ENCODE data around the gene ALOX5.

- TF ChIP-seq CTCF (IDR thresholded peaks at IDR 0.05), result no peak
- no peak for TF ChIP-seq EP300 (IDR thresholded peaks at IDR 0.05)
- no peak for TF ChIP-seq POLR2A (IDR thresholded peaks at IDR 0.05)
- no peak for TF ChIP-seq POLR2AphosphoS5 (IDR thresholded peaks at IDR 0.05)
Observed at GRCh38 chr10:45466784-45467183, 92.8 kb downstream of the ALOX5 start.

Measured in upper lobe of left lung (tissue), 4 donors.